GM18520 (cell line): ENCODE data around the gene PRR11.
"Not testable (repeated sequence)": the region's sequence is repeated elsewhere in the genome, so short reads cannot be mapped to it uniquely, and the experiment has no call there.

Experiments used
- ATAC-seq: cut with Tn5 transposase; IDR thresholded peaks from one replicate; pipeline ENCODE4 v1.9.1; 2021; ENCODE audit not compliant: unreplicated experiment

Gene PRR11

GRCh38 chr17:59155439-59156177 is at the start of gene PRR11:
Gene PRR11 (plus strand): TSS chr17:59155746. CDS start chr17:59169753, 14,007 bp downstream.
- ATAC-seq = peak; percentile 79

DNA sequence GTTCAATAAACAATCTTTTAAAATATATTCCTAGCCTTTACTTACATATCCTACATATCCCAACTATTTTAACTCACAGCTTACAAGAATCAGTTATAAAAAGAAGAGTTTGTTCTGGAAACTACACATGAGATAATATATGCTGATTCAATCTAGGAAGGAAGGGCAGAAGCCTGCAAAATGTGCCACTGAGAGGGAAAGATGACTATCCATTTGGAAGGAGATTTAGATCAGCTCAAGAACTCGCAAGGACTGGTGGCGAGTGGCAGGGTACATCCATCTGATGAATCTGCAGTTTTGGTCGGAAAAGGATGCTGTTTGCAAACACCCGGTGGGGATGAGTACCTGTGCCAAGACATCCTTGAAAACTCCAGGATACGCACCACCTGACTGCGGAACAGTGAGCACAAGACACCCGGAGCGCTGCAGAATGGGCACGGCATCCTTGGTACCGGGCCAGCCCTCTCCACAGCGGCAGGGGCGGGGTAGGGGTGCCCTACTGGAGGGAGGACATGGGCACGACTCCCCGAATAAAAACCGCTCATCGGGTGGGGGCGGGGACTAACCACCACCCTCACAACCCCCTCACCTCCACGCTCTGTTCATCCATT is 49.6 kb upstream of the PRR11 start:
- ATAC-seq = peak; percentile 11

DNA sequence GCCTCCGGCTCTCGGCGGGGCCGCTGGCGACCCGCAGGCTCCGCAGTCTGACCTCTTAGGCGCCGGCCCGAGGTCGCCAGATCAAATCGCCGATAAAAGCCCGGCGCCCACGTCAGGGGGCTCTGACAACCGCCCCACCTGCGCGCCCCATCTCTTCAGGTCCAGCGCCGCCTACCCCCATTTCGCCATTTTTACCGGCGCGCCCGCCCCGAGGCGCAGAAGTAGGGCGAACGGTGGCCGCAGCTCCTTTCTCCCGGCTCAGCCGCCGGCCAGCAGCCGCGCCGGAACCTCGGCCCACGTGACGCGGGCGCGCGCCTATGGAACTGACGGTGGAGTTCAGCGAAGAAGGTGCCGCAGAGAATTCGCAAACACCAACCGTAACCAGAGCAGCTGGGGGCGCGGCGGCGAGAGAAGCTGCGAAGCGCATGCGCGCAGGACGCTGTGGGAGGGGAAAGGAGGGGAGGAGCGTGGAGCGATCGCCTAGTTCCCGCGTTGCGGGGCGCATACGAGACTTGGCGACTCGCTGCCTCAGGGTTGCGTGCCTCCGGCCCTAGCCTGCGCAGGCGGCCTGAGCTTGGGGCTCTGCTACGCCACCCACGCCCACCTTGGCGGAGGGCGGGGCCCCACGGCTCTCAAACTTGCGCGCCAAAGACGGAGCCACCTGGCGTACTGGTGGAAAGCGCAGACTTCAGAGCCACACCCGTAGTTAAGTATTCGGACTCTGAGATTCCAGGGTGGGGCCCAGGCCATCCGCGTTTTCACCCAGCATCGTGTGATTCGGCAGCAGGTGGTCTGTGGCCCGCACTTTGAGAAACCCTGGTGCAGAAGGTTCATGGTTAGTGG is 48.9 kb upstream of the PRR11 start, which contains the start of gene TRIM37:
TRIM37 (minus strand) TSS at position 418 of the 843 bp plus-strand sequence. CDS start 419 bp downstream, outside the sequence.
- ATAC-seq = peak; percentile 94

DNA sequence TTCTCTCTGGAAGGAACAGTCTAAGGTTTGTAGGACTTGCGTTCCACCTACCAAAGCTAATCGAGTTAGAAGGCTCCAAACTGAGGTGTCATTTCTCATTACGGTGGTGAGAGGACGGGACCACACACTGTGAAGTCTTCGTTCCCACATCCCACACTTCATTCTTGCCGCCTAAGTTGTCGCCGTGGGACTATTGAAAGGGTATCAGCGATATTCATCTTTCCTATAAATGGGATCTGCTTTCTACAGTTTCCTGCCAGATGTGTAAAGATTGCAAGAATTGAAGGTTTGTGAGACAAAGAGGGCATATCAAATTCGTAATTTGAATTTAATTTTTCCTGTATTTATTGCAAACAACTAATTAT is 48.3 kb upstream of the PRR11 start:
- no peak for ATAC-seq

DNA sequence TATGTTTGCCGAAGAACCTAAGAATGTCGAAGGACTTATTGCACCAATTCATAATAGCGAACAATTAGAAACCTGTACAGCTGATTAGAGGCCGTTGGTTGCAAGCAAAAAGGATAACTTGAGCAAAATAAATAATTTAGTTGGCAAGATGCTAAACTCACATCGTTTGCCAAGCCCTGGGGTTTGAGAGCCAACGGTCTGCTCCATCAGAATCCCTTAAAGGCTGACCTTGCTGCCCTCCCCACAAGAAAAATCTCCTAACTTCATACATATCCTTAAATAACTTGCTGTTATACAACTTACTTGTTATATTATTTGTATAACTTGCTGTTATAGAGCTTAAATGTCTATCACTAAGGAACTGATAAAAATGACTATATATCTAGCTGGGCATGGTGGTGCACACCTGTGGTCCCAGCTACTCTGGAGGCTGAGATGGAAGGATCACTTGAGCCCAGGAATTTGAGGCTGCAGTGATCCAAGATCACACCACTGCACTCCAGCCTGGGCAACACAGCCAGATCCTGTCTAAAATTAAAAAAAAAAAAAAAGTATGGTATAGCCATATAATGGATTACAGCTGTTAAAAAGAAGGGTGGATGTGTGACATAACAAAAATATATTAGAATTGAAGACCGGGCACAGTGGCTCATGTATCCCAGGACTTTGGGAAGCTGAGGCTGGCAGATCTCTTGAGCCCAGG is 47.0 kb upstream of the PRR11 start:
- no peak for ATAC-seq

DNA sequence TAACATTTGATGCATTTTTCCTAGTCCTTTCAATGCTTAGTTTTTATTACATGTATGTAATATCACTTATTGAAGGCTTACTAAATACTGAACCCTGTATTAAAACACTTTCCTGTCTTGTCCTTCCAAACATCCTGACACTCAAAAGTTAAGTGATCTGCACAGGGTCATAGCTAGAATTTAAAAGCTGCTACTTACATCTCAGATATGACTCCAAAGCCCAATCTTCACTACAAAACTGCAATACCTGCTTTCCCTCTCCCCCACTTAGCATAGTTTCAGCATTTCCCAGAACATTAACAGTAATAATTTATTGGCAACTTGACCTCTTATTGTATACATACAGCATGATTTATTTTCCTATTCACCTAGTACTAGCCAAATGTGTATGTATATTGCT is 44.6 kb upstream of the PRR11 start:
- no peak for ATAC-seq

GRCh38 chr17:59111539-59111938 is 44.0 kb upstream of the PRR11 start:
- no peak for ATAC-seq

- no peak for ATAC-seq
Observed at GRCh38 chr17:59115474-59115873, 40.1 kb upstream of the PRR11 start.

- ATAC-seq = no peak
Observed at GRCh38 chr17:59121901-59122480, 33.6 kb upstream of the PRR11 start.

GRCh38 chr17:59124665-59125064 is 30.9 kb upstream of the PRR11 start:
- ATAC-seq = peak; percentile 49

DNA sequence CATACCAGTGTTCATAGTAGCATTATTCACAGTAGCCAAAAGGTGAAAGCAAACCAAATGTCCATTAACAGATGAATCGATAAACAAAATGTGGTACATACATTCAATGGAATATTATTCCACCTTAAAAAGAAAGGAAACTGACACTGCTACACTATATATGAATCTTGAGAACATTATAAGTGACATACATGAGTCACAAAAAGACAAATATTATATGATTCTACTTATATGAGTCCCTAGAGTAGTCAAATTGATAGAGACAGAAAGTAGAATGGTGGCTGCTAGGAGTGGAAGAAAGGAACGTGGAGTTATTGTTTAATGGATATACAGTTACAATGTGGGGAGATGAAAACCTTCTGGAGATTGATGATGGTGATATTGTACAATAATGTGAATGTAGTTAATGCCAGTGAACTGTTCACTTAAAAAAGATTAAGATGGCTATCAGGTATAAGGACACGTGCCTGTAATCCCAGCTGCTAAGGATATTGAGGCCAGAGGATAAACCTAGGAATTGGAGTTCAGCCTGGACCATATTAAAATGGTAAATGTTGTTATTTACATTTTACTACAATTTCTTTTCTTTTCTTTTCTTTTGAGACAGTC is 28.6 kb upstream of the PRR11 start:
- ATAC-seq = no peak

DNA sequence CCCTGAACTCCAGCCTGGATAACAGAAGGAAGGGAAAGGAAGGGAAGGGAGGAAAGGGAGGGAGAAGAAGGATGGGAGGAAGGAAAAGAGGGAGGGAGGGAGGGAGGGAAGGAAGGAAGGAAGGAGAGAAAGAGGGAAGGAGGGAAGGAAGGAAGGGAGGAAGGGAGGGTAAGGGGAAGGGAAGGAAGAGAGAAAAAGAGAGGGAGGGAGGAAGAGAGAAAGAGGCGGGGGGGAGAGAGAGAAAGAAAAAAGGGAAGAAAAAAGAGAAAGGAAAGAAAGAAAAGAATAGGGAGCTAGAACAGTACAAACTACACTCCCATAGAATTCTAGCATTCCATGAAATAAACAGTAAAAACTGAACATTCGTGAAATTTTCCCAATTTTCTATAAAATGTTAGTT is 25.7 kb upstream of the PRR11 start:
- ATAC-seq = no peak

DNA sequence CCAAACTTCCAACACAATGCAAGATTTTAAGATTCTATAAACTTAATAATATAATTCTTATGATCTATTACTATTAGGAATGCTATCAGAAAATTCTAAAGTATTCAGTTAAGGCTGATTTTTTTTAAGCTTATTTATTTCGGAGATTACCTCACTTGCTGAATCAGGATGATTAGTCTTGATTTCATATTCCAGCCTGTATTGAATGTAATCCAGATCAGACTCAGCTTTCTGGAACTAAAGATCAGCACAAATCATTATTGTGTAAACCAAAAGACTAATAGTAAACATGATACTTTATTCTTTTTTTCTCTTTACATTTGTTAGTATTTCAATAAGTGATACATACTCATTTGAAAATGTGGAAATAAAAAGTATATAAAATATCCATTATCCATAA is 24.4 kb upstream of the PRR11 start:
- no peak for ATAC-seq

GRCh38 chr17:59138339-59138738 is 17.2 kb upstream of the PRR11 start:
- ATAC-seq = not testable (repeated sequence)

GRCh38 chr17:59139939-59140338 is 15.6 kb upstream of the PRR11 start:
- ATAC-seq = no peak

DNA sequence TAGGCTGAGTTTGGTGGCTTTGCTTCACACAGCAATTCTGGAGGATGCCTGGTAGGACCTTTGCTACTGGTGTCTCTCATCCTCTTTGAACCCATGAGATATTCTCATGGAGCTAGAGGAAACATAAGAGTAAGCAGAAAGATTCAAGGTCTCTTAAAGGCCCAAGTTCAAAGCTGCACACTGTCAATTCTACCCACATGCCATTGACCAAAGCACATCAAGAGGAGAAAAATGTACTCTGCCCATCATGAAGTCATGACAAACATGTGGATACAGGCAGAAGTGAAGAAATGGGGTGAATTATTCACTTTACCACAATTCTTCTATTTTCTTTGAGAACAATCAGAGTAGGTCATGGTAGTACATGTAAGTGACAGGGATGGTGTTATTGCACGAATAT is 13.7 kb upstream of the PRR11 start:
- ATAC-seq = no peak

- ATAC-seq = no peak
Observed at GRCh38 chr17:59145571-59146096, 9.9 kb upstream of the PRR11 start.

DNA sequence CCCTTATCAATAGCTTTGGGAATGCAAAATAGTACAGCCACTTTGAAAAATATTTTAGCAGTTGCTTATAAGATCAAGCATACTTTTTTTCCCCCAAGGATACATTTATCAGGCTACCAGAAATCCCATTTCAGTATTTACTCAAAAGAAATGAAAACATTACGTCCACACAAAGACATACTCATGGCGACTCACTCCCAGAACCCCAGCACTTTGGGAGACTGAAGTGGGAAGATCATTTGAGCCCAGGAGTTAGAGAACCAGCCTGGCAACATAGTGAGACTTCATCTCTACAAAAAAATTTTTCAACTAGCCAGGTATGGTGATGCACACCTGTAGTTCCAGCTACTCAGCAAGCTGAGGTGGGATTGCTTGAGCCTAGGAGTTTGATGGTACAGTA is 6.5 kb upstream of the PRR11 start:
- no peak for ATAC-seq

DNA sequence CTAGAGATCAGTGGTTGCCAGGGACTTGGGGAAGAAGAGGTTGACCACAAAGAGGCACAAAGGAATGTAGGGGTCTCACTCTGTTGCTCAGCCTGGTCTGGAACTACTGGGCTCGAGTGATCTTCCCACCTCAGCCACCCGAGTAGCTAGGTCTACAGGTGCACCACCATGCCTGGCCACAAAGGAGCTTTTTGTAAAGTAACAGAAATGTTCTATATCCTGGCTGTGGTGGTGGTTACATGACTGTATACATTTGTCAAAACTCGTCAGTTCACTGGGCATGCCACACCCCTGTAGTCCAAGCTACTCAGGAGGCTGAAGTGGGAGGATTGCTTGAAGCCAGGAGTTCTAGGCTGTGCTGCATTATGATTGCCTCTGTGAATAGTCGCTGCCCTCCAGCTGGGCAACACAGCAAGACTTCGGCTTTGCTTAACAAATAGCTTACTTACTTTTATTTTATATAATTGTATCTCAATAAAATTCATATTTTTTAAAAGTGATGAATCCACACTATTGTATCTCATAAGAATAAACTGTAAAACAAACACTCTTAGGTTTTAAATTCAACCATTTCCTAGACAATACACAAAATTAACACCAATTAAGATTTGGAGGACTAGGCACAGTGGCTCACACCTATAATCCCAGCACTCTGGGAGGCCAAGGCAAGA is 5.6 kb upstream of the PRR11 start:
- ATAC-seq = no peak

DNA sequence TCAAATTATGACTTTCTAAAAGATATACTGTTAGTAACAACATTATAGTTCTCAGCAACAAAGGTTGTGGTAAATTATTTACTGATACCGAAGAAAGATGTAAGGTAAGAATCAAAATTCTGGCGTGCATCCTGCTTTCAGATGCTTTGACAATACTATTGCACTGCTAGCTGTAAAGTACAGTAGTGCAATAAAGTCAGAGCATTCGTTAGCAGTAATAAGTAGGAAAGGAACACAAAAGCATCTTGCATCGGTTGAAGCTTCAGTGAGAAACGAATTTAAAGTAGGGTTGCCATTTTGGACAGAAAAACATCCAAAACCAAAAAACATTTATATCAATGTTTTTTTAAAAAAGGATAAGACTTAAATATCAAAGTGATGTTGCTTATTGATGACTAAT is 4.5 kb upstream of the PRR11 start:
- no peak for ATAC-seq
